ENCODE data around the gene CLDN20.
A peak's percentile ranks its signal among the peaks of the same experiment; 100 is the strongest.

Gene CLDN20

DNA sequence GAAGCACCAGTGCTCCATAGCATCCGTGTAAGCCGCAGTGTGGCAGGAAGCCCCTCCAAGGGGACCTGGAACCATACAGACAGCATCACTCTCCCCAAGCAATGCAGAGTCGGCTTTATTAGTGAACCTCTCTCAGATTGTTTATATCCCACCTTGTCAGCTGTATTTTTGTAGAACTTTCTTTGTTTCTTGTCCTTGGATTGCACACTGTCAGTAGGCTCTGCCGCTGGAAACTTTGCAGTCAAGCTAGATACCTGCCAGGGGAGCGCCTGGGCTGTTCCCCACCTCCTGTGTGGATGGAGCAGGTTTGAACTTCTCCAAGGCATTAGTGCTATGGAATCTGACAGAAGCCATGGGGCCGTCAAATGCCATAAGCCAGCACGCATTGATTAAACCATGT lies 18.6 kb upstream of the CLDN20 start:
- DNase-seq (ENCODE audit: low read depth in 2 of 2), result no peak

DNA sequence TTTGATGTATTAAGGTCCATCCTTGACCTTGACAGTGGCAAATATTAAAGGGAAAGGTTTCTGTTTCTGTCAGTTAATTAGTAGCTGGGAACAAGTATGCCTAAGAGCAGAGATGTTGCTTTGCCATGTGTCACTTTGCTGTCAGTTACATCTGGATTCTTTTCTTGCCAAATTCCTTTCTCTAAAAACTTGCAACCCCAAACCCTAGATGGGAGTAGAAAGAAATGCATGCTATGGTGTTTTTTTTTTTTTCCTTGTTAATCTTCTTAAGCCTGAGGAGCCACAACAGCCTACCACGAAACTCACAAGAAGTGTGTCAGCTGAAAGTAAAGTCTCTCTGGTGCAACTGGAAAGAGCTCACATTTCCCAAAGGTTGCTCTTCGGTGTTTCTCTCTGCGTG lies 18.0 kb upstream of the CLDN20 start:
- DNase-seq (ENCODE audit: low read depth in 2 of 2), result peak; percentile 49 to 52

DNA sequence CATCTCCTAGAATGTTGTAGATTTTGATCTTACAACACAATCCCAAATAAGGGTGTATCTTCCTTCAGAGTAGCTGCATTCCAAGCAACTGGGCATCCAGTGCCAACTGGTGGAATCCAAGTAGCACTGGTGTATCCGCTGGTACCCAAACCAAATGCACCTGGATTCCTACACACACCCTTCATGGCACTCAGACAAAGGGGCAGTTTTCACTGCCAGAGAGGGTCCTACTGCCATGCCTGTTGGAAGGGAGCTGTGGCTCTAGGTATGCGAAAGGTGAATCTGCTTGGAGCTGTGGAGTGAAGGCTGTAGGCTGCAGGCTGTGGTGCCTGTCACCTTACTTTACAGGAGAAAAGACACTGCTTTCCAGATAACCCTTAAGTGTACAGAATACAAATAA lies 17.0 kb upstream of the CLDN20 start:
- DNase-seq (ENCODE audit: low read depth in 2 of 2), result no peak

DNA sequence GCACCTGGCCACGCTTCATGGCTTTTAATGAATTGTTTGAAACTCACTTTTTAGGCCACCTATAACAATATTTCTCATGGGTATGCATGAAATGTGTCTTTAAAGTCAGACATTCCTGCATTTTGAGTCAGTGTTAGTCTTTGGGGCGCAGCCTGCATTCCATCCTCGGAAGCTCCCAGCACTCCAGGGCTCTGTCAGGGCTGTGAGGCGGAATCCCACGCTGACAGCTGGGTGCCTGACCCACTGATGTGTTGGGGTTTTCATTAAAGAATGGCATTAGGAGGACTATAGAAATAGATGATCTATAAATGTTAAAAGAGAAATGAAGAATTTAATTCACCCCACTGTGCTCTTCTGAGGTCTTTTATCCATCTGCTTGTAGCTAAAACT lies 16.2 kb upstream of the CLDN20 start:
- peak; percentile 68 to 69 for DNase-seq (ENCODE audit: low read depth in 2 of 2)

DNA sequence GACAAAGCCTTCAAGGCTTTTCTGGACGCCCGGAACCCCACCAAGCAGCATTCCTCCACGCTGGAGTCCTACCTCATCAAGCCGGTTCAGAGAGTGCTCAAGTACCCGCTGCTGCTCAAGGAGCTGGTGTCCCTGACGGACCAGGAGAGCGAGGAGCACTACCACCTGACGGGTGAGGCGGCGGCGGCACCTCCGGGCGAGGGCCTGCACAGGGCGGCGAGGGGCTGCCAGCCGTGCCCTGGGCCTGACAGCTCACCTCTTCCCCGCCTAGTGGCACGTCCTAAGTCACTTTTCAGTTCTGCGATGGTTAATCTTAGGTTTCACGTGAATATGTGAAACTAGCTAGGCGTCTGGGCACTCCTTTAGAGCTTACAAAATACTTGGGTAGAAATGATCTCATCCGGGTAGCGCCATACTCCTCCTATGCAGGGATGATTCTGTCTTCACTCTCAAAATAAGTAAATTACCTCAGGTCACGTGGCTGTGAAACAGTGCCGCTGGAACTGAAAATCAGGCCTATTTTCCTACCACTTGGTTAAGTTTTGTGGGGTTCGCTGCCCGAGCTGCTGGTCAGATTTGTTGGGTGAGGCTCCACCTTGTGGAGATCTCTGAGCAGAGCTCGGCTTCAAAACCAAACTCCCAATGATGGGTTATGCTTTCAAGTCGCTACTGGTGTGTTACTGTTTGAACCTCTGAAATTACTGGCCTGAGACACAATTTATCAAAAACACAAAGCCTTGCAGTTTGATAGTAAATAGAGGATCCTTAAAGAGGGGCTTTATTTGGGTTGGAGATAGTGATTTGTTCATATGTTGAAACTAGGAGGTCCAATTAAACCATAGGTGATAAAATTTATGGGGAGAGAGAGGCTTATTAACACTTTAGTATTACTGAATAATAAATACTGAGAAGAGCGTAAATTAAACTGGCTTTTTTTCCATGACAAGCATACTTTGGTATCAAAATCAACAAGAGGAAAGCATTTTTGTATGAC lies 15.5 kb upstream of the CLDN20 start:
- peak in 1 of 2 experiments; percentile 50 for DNase-seq (ENCODE audit: low read depth in 2 of 2)

DNA sequence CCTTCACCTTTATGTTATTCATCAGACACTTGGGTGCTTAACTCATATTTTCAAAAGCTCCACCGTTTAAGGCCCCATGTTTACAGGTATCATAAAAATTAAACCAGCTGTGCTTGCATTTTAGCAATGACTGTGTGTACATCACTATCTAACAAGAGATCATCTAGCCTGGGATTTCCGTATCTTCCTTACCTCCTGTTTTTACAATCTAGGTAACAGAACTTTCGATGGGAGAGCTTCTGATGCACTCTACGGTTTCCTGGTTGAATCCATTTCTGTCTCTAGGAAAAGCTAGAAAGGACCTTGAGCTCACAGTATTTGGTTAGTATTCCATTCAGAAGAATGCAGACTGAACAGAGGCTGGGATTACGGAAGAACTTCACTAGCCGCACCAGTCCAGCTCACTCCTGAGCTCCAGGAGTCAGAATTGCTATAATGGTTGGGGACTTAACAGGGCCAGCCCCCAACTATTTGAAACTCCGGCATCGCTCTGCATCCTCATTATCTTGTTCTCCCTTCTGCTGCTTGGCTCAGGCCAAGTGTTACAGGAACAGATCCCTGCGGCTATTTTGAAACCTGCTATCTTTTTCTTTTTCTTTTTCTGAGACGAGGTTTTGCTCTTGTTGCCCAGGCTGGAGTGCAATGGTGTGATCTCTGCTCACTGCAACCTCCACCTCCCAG lies 13.0 kb upstream of the CLDN20 start:
- no peak for DNase-seq (ENCODE audit: low read depth in 2 of 2)

DNA sequence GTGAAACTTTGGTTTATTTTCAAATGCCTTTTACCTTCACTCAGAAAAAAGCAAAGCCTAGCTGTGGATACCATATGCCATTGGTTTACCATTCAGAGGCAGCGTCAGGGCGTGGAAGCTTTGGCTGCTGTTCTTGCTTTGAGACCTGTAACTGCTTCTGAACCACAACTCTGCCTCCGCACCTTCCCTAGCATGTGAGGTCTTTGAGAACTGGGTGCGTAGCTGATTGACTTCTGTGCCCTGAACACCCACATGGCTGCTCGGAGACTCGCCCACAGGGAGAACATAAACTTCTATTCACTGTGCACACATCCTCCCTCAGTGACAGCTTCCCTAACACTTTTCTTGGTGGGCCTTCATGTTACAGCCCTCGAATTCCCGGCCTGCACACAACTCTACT lies 11.2 kb upstream of the CLDN20 start:
- no peak for DNase-seq (ENCODE audit: low read depth in 2 of 2)

DNA sequence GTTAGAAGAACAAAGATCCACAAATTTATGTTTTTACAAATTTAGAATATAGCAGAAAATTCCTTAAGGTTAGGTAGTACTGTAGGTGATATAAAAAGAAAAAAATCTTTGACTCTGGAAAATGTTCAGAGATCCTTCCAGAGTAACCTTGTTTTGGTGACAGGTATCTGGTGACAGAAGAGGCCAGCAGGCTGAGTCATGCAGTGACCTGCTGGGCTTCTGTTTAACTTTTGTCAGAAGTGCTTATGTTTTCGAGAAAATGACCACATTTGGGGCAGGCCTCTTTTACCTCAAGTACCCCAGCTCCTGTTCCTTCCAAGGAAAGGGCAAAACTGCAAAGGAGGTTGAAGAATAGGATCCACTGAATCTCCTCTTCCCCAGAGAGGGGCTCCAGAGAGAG lies 10.5 kb upstream of the CLDN20 start:
- no peak for DNase-seq (ENCODE audit: low read depth in 2 of 2)

DNA sequence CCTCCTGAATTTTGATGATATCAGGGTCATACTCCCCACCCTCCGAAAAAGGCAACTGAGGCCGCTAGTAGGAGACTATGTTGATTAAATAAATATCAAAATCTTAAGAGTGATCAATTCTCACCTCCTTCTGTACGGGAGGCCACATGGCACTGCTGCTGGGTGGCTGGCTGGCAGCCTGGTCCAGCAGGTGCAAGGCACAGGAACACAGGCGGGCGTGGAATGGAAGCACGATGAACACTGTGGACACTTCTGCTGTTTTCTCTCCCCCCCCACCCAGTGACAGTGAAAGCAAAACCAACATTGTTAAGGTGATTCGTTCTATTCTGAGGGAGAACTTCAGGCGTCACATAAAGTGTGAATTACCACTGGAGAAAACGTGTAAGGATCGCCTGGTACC lies 9.7 kb upstream of the CLDN20 start:
- DNase-seq (ENCODE audit: low read depth in 2 of 2), result no peak

DNA sequence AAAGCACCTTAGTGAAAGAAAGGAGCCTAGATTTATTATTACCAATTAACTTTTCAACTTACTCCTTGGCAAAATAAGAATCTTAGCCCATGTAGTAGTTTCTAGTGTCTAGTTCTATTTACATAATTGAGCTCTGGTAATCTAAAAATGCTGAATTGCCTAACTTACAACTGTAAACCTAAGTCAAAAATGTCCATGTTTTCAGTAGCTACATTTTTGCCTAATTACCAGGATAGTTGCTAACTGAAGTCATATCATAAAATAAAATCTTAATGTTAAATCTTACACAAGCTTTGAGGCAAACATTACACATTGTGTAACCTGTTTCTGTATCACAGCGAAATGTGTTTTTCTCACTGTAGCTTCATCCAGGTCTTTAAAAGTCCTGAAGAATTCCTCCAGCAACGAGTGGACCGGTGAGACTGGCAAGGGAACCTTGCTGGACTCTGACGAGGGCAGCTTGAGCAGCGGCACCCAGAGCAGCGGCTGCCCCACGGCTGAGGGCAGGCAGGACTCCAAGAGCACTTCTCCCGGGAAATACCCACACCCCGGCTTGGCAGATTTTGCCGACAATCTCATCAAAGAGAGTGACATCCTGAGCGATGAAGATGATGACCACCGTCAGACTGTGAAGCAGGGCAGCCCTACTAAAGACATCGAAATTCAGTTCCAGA lies 7.6 kb upstream of the CLDN20 start:
- peak in 1 of 2 experiments; percentile 9 for DNase-seq (ENCODE audit: low read depth in 2 of 2)

DNA sequence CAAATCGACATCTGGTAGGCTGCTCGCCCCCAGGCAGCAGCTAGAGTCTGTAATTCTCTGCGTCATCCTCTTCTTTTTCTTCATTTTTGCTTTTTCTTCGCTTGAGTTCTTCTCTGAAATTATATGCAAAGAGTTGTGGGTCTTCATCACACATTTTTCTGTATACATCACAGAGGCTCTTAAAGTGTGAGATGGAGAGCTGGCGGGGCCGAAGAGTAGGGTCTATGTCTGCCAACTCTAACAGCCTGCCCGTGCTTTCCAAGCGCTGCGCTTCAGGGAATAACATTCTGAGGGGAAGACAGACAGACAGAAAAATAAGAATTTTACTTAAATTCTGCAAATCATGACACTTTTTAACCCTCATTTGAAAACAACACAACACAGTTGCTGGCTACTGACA lies 6.0 kb upstream of the CLDN20 start:
- DNase-seq (ENCODE audit: low read depth in 2 of 2), result no peak

DNA sequence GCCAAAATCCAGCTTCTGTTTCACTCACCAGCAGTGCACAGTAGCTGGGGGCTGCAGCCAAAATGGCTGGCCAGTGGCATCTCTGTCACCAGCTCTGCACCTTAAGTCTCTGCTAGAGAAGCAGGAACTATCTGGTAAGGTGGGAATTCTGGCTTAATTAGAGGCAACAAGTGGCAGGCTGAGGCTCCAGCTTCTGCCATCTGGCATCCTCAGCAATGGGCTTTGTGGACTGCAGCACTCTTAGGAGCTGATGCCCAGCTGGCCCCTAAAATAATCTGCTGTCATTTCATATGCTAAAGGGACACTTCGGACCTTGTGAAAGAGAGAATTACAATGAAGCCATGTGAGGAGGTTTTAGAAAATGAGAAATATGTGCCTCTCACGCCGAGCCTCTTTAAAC lies 4.6 kb upstream of the CLDN20 start:
- no peak for DNase-seq (ENCODE audit: low read depth in 2 of 2)

DNA sequence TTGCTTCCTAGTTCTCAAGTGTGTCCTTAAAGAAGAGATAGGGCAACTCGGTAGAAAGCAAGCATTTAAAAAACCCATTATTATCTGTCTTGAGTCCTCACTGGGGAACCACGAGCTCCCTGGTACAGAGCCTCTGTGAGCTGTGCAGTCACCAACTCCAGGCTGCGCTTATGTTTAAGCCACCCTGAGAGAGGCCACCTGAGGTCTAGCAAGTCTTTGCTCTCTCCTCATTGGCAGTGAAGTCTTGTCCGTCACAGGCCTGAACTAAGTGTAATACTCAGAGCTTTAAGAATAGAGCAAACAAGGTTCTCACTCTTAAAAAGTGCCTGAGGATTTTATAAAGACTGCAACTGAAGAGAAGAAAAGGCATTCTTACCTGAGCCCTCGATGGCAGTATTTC lies 3.9 kb upstream of the CLDN20 start:
- no peak for DNase-seq (ENCODE audit: low read depth in 2 of 2)

DNA sequence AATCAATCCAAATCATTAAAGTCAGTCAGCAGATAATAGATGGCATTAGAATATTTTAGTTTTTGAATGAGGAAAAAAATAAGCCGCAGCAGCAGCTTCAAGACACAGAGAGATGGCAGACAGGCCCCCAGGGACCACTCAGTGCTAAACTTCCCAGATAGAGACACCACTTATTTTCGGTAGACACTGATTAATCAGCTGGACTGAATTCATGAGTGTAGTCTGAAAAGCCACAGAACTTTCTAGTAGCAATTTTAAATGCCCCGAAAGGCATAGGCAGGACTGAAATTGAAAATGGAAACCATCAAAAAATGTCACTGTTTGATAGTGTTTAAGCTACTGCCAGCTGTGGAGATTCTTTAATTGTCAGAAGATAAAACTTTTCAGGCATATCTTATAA lies 3.1 kb upstream of the CLDN20 start:
- DNase-seq (ENCODE audit: low read depth in 2 of 2), result no peak

DNA sequence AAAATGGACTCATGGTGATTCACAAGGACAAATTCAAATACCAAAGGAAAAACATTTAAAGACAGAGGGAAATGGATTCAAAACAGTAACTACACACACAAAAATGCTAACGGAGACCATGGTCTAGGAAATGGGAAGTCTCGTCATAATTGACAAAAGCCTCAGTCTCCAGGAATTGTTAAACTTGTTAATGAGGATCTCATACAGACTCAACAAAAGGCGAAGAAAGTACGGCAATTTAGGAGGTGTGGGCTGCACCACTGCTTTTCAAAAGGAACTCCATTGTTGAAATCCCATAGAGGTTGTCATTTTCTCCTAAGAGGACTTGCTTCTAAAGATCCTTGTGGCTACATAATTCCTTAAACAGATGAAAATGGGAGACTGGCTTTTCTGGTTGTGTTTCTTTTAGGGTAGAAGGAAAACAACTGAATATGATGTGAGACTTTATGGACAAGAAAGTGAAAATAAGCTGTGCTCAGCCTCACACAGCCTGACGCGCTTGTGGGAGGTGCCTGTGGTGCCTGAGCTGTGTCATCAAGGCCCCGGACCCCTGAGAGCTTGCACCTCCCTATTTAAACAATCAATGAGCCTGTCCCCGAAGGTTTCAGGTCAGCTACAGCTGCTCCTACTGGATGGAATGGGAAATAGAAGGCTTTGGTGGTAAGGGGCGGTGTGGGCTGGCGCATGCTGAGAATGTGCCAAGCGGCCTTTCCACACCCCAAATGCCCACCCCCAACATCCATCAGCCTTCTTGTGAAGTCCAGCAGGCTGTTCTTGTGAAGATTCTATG lies 2.5 kb upstream of the CLDN20 start:
- no peak for DNase-seq (ENCODE audit: low read depth in 2 of 2)

DNA sequence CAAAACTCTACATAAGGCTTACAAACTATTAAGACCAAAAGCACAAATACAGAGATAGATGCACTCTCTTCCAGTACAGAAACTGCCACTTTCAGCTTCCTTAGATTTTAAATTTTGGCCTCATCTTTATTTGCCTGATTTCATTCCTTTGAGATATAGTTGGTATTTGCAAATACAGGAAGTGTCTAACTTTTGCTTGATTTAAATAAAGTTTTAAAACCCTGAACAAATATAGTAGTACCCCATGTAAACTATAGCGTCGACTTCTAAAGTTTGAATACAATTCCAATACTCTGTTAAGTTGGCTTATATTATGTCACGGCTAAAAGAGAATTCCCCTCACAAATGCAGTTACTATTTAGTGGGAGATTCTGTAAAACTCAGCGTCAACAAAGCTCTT lies 1.2 kb upstream of the CLDN20 start:
- DNase-seq (ENCODE audit: low read depth in 2 of 2), result no peak

DNA sequence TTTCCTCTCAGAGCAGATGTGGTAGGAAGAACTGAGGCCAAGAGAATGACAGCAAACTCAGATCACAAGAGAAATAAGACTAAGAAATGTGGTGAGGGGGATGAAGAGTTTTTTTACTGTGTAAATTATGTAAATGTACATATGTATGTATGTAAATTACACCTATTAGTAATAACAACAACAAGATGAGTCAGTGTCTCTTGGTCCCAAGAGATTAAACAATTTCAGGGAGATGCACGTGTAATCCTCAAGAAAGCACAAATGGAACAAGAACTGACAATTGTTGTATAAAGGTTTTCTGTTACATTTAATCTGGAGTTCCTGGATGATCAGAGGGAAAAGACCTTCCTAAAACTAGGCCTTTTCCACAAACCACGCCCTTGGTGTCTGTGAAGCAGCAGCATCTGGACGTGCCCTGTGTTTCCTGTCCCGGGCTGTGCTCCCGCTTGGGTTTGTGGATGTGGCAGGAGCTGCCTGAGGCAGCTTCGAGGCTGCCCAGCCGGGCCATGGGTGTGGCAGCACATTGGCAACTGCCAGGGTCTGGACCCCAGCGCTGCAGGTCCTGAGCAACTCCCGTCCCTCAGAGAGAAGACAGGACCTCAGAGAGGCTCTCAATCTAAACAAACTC lies 994 bp downstream of the CLDN20 start:
- peak in 1 of 2 experiments; percentile 7 for DNase-seq (ENCODE audit: low read depth in 2 of 2)

DNA sequence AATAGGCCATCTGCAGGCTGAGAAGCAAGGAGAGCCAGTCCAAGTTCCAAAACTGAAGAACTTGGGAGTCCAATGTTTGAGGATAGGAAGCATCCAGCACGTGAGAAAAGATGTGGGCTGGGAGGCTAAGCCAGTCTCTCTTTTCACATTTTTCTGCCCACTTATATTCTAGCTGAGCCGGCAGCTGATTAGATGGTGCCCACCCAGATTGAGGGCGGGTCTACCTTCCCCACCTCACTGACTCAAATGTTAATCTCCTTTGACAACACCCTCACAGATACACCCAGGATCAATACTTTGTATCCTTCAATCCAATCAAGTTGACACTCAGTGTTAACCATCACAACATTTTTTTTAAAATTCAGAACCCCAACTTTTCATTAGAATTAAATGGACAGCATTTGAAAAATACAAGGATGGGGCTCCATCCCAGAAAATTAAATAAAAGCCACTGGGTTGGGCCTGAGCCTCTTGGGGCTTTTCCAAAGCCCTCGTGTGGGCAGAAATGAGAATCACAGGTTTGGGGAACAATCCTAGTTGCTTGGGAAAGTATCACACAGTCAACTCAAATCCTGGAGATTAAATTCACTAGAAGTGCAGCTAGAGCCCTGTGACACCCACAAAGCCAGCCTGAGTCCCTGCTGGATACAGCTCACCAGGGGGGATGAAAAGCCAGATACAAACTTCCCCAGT lies 2.2 kb downstream of the CLDN20 start:
- no peak for DNase-seq (ENCODE audit: low read depth in 2 of 2)

DNA sequence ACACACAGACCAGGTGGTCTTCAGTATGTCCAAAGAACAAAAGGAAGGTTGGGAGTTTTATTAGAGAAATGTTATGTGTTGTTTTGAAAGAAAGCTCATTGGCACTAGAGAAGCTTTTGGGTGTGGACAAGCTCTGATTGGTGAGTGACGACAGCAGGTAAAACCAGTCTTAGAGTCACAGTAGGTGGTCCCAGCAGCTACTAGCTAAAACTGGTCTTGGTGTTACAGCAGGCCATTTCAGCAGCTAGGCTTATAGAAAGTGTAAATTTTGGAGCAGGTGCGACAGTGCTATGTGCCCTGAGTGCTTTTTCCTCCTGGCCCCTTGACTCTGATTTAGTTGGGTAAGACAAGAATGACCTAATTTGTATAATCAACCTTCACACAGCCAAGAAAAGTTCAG lies 3.6 kb downstream of the CLDN20 start:
- no peak for DNase-seq (ENCODE audit: low read depth in 2 of 2)

DNA sequence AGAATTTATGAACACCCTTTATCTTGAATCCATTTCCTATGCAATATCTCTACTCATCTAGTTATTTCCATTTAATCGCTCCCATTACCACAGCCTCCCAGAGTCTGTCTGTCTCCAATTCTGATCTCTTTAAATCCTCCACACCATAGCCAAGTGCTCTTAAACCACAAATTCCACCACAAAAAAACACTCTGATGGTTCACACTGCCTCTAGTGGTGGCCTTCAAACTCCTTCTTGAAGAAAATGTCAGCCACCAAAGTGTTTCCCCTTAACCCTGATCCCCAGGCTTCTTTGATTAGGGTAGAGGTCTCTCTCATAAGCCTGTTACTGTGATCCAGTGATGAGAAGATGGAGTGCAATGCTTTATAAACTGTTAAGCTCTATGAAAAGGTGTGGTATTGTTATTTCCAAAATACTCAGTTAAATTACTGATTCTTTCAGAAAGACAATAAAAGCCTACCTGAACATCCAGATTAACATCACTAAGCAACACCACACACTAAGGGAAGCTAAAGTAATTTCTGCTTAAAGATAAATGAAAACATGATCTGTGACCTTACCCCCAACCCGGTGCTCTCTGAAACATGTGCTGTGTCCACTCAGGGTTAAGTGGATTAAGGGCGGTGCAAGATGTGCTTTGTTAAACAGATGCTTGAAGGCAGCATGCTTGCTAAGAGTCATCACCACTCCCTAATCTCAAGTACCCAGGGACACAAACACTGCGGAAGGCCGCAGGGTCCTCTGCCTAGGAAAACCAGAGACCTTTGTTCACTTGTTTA lies 4.5 kb downstream of the CLDN20 start:
- DNase-seq (ENCODE audit: low read depth in 2 of 2), result peak in 1 of 2 experiments; percentile 13

Measured in fibroblast of skin of left quadriceps (primary cell).